ENCODE results near the gene TACR2. TPM values are rescaled to one million over a fixed set of nuclear protein-coding genes. Genes with fewer than 3 reads are reported as not detected.

Gene TACR2
- total RNA-seq, result 0.13 and 0.20 TPM in 2 replicates

GRCh38 chr10:69416695-69417094 lies at the start of gene TACR2:
TSS of gene TACR2 (minus strand) at chr10:69416918. CDS start at chr10:69416323, 595 bp downstream.

GRCh38 chr10:69451209-69451783 lies 34.6 kb upstream of the TACR2 start, which contains the start of gene TSPAN15:
TSS of gene TSPAN15 (plus strand) at chr10:69451465. CDS start at chr10:69451595, 130 bp downstream.

Other genes with a start within 250 kb of the TACR2 start
- gene SUPV3L1, start 236.7 kb downstream of the TACR2 start, total RNA-seq, result 24.2 and 30.8 TPM in 2 replicates
- 0.78 and 6.8 TPM in 2 replicates for gene HKDC1, start 196.6 kb downstream of the TACR2 start, total RNA-seq
- gene HK1, start 138.4 kb downstream of the TACR2 start, total RNA-seq, result 237 and 315 TPM in 2 replicates
- 0.33 and 1.7 TPM in 2 replicates for gene TSPAN15, start 34.5 kb upstream of the TACR2 start, total RNA-seq
- gene NEUROG3, start 156.5 kb upstream of the TACR2 start, total RNA-seq, result not detected in 2 replicates
- gene FAM241B, start 213.3 kb upstream of the TACR2 start, total RNA-seq, result 0.26 and 0.39 TPM in 2 replicates